ENCODE results near the gene ARHGAP32.

ARHGAP32 gene

DNA sequence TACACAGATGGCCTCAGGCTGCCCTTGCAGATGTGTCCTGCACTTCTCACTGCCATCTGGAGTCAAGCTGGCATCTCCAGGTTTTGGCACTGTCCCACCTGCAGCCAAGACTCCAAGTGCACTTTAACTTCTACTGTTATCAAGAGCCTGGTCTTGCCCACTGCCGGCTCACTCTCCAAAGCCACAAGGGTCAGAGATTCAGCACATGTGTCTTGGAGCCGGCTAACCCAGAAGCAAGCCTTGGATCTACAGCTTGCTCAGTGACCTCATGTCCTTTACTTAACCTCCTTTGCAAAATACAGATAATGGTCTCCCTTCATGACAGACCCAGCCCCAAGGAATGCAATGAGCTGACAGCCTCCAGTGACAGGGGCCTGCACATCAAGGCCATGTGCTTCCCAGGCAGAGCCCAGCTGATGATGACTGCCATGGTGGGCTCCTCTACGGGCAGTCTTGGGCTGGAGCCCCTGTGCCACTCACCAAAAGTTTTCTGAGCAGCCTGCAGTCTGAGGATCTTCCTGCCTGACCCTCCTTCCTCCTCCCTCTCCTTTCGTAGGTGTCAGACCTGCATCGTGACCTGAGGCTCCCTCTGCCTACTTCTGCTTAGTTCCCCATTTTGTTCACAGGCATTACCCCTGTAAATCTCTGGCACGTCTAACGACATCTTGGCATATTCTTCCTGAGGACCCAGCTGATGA, 258.5 kb downstream of the ARHGAP32 start:
- DNase-seq (ENCODE audit: low read depth) = no peak
- H3K4me3 ChIP-seq (ENCODE audit: control insufficient read depth, low read depth, low read length) = no peak overlapping the region
- TF ChIP-seq, protein P1, sequence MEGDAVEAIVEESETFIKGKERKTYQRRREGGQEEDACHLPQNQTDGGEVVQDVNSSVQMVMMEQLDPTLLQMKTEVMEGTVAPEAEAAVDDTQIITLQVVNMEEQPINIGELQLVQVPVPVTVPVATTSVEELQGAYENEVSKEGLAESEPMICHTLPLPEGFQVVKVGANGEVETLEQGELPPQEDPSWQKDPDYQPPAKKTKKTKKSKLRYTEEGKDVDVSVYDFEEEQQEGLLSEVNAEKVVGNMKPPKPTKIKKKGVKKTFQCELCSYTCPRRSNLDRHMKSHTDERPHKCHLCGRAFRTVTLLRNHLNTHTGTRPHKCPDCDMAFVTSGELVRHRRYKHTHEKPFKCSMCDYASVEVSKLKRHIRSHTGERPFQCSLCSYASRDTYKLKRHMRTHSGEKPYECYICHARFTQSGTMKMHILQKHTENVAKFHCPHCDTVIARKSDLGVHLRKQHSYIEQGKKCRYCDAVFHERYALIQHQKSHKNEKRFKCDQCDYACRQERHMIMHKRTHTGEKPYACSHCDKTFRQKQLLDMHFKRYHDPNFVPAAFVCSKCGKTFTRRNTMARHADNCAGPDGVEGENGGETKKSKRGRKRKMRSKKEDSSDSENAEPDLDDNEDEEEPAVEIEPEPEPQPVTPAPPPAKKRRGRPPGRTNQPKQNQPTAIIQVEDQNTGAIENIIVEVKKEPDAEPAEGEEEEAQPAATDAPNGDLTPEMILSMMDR (IDR thresholded peaks at IDR 0.05; ENCODE audit: control insufficient read depth, insufficient read depth, low read depth, low read length, missing control alignments) = no peak

DNA sequence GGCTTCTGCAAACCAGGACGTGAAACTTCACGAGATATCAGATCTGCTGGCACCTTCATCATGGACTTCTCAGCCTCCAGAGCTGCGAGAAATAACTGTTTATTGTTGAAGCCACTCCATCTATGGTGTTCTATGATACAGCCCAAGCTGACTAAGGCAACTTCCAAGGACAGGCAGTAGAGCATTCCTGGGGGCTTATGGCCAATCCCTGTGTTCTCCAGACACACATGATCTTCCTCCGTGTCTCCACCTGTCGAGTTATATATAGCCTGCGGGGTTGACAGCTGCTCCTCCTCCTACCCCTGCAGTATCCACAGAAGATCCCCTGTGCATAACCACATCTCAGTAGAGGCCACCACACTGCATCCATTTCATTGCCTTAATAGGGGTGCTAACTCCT, 260.5 kb downstream of the ARHGAP32 start:
- TF ChIP-seq, protein P1 (IDR thresholded peaks at IDR 0.05; ENCODE audit: control insufficient read depth, insufficient read depth, low read depth, low read length, missing control alignments) = no peak
- no peak for DNase-seq (ENCODE audit: low read depth)
- H3K4me3 ChIP-seq (ENCODE audit: control insufficient read depth, low read depth, low read length) = no peak overlapping the region

DNA sequence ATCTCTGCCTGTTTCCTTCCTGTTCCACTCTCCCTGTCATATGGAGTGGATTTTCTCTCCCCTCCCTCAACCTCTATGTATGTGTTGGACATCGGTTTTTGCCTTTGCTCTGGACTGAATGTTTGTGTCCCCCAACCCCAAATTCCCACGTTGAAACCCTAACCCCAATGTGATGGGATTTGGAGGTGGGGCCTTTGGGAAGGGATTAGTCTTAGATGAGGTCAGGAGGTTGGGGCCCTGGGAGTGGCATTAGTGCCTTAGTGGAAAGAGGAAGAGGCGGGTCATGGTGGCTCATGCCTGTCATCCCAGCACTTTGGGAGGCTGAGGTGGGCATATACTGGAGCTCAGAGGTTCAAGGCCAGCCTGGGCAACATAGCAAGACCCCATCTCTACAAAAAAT, 261.1 kb downstream of the ARHGAP32 start:
- TF ChIP-seq, protein P1 (IDR thresholded peaks at IDR 0.05; ENCODE audit: control insufficient read depth, insufficient read depth, low read depth, low read length, missing control alignments) = no peak
- no peak overlapping the region for H3K4me3 ChIP-seq (ENCODE audit: control insufficient read depth, low read depth, low read length)
- no peak for DNase-seq (ENCODE audit: low read depth)

DNA sequence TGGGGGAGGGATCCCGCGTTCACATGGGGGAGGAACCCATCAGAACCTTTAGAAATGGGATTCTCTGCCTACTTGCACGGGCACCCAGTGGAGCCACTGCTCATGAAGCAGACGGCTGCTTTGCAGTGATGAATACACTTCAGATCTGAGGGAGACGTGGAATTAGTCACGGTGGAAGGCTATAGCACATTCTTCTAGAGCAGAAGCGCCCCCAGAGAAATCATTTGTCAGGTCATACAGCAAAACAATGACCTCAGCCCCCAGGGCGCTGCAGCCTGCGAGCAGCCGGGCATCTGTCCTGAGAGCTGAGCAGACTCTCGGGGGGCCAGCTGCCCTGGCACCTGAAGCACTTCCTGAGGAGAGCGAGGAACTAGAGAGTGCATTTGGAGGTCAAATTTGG, 262.1 kb downstream of the ARHGAP32 start:
- TF ChIP-seq, protein P1 (IDR thresholded peaks at IDR 0.05; ENCODE audit: control insufficient read depth, insufficient read depth, low read depth, low read length, missing control alignments) = no peak
- no peak overlapping the region for H3K4me3 ChIP-seq (ENCODE audit: control insufficient read depth, low read depth, low read length)
- DNase-seq (ENCODE audit: low read depth) = no peak

DNA sequence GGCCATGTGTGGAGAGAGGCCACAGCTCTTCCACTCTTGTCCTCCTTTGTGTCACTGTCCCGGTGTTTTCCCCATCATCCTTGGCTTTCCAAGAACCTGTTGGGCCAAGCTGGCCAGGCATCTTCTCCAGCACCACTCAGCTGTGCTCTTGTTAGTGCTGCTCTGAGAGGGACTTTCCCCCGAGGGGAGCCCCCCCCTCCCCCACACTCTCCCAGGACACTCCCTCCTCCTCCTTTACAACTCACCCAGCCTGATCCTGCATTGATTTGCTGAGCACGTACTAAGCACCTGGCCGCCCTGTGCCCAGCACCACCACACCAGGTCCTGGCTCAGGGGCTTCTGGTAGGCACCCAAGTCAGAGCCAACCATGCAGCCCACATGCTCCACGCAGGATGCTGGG, 262.7 kb downstream of the ARHGAP32 start:
- H3K4me3 ChIP-seq (ENCODE audit: control insufficient read depth, low read depth, low read length) = no peak overlapping the region
- no peak for DNase-seq (ENCODE audit: low read depth)
- TF ChIP-seq, protein P1 (IDR thresholded peaks at IDR 0.05; ENCODE audit: control insufficient read depth, insufficient read depth, low read depth, low read length, missing control alignments) = no peak

DNA sequence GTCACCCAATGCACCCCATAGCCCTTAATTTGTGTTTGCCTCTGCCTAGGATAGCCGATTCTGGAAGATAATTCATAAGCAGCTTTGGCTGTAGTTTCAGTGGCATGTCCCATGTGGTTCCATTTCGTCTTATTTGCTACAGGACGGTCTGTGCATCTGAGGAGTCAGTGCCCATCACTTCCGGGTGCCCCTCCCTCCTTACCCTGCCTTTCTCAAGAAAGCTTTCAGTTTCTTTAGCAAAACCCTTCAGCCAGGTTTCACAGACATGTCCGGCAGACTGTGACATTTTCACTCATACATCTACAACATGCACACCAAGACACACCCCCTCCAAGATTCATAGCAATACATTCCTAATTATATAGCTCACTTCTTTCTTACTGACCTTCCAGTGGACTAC, 263.7 kb downstream of the ARHGAP32 start:
- TF ChIP-seq, protein P1 (IDR thresholded peaks at IDR 0.05; ENCODE audit: control insufficient read depth, insufficient read depth, low read depth, low read length, missing control alignments) = no peak
- no peak for DNase-seq (ENCODE audit: low read depth)
- H3K4me3 ChIP-seq (ENCODE audit: control insufficient read depth, low read depth, low read length) = no peak overlapping the region
